ENCODE data around the gene MXD4.

MXD4 gene

DNA sequence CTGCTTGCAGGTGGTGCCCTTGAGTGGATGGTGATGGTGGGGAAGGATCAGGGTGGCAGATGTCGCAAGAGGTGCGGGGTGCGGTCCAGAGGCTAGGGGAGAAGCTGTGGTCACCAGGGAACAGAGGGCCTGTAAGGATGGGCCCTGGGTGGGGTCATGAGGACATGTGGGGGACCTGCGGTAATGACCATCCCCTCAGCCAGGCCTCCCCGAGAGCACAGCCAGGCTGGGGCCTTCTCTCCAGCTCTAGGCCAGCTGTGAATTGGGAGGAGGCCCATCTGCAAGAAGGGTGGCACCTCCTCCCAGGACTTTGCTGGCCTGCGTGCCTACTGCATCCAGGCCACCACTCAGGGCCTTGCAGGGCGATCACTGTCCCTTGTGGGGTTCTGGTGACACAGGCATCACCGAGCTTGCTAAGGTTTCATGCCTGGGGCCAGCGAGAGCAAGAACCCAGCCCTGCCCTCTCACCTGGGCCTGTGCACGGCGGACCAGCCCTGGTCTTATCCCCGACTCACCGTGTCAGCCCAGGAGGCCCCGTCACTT is 34.1 kb upstream of the MXD4 start:
- TF ChIP-seq EGR1 (IDR thresholded peaks at IDR 0.05) (no peak), YY1 (IDR thresholded peaks at IDR 0.05; ENCODE audit: low read depth) (no peak), ZBTB7A (IDR thresholded peaks at IDR 0.05; ENCODE audit: low read depth) (no peak), FOXM1 (IDR thresholded peaks at IDR 0.05; ENCODE audit: borderline replicate concordance, low read depth) (no peak), TCF12 (IDR thresholded peaks at IDR 0.05; ENCODE audit: low read depth) (no peak), TEAD4 (IDR thresholded peaks at IDR 0.05) (no peak), CREB1 (IDR thresholded peaks at IDR 0.05; ENCODE audit: low read depth) (no peak), NFIC (IDR thresholded peaks at IDR 0.05) (no peak), CEBPB (IDR thresholded peaks at IDR 0.05) (no peak), RAD21 (IDR thresholded peaks at IDR 0.05; ENCODE audit: low read depth) (no peak), TAF1 (IDR thresholded peaks at IDR 0.05; ENCODE audit: low read depth) (no peak), EP300 (IDR thresholded peaks at IDR 0.05; ENCODE audit: borderline replicate concordance) (no peak)
- TF ChIP-seq, protein P1, sequence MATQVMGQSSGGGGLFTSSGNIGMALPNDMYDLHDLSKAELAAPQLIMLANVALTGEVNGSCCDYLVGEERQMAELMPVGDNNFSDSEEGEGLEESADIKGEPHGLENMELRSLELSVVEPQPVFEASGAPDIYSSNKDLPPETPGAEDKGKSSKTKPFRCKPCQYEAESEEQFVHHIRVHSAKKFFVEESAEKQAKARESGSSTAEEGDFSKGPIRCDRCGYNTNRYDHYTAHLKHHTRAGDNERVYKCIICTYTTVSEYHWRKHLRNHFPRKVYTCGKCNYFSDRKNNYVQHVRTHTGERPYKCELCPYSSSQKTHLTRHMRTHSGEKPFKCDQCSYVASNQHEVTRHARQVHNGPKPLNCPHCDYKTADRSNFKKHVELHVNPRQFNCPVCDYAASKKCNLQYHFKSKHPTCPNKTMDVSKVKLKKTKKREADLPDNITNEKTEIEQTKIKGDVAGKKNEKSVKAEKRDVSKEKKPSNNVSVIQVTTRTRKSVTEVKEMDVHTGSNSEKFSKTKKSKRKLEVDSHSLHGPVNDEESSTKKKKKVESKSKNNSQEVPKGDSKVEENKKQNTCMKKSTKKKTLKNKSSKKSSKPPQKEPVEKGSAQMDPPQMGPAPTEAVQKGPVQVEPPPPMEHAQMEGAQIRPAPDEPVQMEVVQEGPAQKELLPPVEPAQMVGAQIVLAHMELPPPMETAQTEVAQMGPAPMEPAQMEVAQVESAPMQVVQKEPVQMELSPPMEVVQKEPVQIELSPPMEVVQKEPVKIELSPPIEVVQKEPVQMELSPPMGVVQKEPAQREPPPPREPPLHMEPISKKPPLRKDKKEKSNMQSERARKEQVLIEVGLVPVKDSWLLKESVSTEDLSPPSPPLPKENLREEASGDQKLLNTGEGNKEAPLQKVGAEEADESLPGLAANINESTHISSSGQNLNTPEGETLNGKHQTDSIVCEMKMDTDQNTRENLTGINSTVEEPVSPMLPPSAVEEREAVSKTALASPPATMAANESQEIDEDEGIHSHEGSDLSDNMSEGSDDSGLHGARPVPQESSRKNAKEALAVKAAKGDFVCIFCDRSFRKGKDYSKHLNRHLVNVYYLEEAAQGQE (IDR thresholded peaks at IDR 0.05; ENCODE audit: low read depth): no peak
- TF ChIP-seq, protein P2, sequence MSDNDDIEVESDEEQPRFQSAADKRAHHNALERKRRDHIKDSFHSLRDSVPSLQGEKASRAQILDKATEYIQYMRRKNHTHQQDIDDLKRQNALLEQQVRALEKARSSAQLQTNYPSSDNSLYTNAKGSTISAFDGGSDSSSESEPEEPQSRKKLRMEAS (IDR thresholded peaks at IDR 0.05): no peak
- TF ChIP-seq, protein P3, sequence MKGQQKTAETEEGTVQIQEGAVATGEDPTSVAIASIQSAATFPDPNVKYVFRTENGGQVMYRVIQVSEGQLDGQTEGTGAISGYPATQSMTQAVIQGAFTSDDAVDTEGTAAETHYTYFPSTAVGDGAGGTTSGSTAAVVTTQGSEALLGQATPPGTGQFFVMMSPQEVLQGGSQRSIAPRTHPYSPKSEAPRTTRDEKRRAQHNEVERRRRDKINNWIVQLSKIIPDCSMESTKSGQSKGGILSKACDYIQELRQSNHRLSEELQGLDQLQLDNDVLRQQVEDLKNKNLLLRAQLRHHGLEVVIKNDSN (IDR thresholded peaks at IDR 0.05): no peak

DNA sequence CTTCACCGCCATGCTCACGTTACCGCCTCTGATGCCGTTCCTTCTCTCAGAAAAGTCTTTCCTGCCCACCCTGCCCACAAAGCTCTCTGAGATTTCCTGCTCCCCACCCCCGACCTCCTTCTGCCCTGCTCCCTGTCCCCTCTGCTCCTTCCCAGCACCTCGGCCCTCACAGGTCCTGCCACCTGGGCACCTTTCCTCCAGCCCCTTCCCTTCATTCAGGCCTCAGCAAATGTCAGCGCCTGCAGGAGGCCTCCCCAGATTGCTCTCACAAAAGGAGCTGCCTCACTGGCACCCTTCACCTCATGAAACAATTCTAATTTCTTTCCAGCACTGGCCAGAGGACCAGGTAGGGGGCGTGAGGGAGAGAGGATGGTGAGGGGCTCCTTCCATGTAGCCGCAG is 33.6 kb upstream of the MXD4 start:
- no peak for TF ChIP-seq CREB1 (IDR thresholded peaks at IDR 0.05; ENCODE audit: low read depth)
- TF ChIP-seq TAF1 (IDR thresholded peaks at IDR 0.05; ENCODE audit: low read depth): no peak
- TF ChIP-seq ZBTB7A (IDR thresholded peaks at IDR 0.05; ENCODE audit: low read depth): no peak
- TF ChIP-seq YY1 (IDR thresholded peaks at IDR 0.05; ENCODE audit: low read depth): no peak
- TF ChIP-seq, protein P2 (IDR thresholded peaks at IDR 0.05): no peak
- TF ChIP-seq RAD21 (IDR thresholded peaks at IDR 0.05; ENCODE audit: low read depth): no peak
- TF ChIP-seq TEAD4 (IDR thresholded peaks at IDR 0.05): no peak
- TF ChIP-seq, protein P1 (IDR thresholded peaks at IDR 0.05; ENCODE audit: low read depth): no peak
- no peak for TF ChIP-seq FOXM1 (IDR thresholded peaks at IDR 0.05; ENCODE audit: borderline replicate concordance, low read depth)
- TF ChIP-seq EP300 (IDR thresholded peaks at IDR 0.05; ENCODE audit: borderline replicate concordance): no peak
- no peak for TF ChIP-seq NFIC (IDR thresholded peaks at IDR 0.05)
- no peak for TF ChIP-seq TCF12 (IDR thresholded peaks at IDR 0.05; ENCODE audit: low read depth)
- TF ChIP-seq CEBPB (IDR thresholded peaks at IDR 0.05): no peak
- TF ChIP-seq, protein P3 (IDR thresholded peaks at IDR 0.05): no peak
- no peak for TF ChIP-seq EGR1 (IDR thresholded peaks at IDR 0.05)

DNA sequence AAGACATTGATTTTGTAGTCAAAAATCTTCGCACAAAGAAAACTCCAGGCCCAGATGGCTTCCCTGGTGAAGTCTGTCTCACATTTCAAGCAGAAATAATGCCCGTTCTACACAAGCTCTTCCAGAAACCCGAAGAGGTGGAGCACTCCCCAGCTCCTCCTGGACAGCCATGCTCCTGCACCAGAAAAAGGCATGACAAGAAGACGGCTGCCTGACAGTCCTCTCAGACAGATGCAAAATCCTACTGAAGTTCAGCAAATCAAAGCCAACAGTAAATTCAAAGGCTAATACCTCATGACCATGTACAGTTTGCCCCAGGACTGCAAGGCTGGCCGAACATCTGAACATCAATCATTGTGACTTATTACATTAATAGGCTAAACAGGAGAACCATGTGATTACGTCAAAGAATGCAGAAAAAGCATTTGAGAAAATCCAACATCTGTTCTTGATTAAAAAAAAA is 30.8 kb upstream of the MXD4 start:
- no peak for TF ChIP-seq TEAD4 (IDR thresholded peaks at IDR 0.05)
- no peak for TF ChIP-seq CREB1 (IDR thresholded peaks at IDR 0.05; ENCODE audit: low read depth)
- TF ChIP-seq FOXM1 (IDR thresholded peaks at IDR 0.05; ENCODE audit: borderline replicate concordance, low read depth): no peak
- no peak for TF ChIP-seq EGR1 (IDR thresholded peaks at IDR 0.05)
- no peak for TF ChIP-seq NFIC (IDR thresholded peaks at IDR 0.05)
- no peak for TF ChIP-seq EP300 (IDR thresholded peaks at IDR 0.05; ENCODE audit: borderline replicate concordance)
- TF ChIP-seq, protein P2 (IDR thresholded peaks at IDR 0.05): no peak
- TF ChIP-seq TCF12 (IDR thresholded peaks at IDR 0.05; ENCODE audit: low read depth): no peak
- TF ChIP-seq ZBTB7A (IDR thresholded peaks at IDR 0.05; ENCODE audit: low read depth): no peak
- TF ChIP-seq, protein P3 (IDR thresholded peaks at IDR 0.05): no peak
- no peak for TF ChIP-seq CEBPB (IDR thresholded peaks at IDR 0.05)
- no peak for TF ChIP-seq TAF1 (IDR thresholded peaks at IDR 0.05; ENCODE audit: low read depth)
- TF ChIP-seq, protein P1 (IDR thresholded peaks at IDR 0.05; ENCODE audit: low read depth): no peak
- TF ChIP-seq RAD21 (IDR thresholded peaks at IDR 0.05; ENCODE audit: low read depth): no peak
- TF ChIP-seq YY1 (IDR thresholded peaks at IDR 0.05; ENCODE audit: low read depth): no peak

Data from Ishikawa (cell line).